WTC11 (cell line): ENCODE results near the gene NPEPL1. TPM values are rescaled to one million over a fixed set of nuclear protein-coding genes. Genes with fewer than 3 reads are reported as not detected.

Experiments
- ATAC-seq: fragments of 200-7000 bp; cut with Tn5 transposase; 2 replicates; pipeline ENCODE4 v1.10.0; 2021; ENCODE audit warnings: mild to moderate bottlenecking, moderate library complexity
- CTCF ChIA-PET: fragments of 300-600 bp; sonication (Branson Sonifier 250); formaldehyde crosslinking; loops from one replicate; lab custom pipeline; 2021; ENCODE audit warnings: antibody characterized with exemption; lab: Charles Lee
- POLR2A ChIA-PET: fragments of 350-600 bp; sonication (Branson Sonifier 250); formaldehyde crosslinking; loops from one replicate; lab custom pipeline; 2021; ENCODE audit warnings: antibody characterized with exemption; lab: Charles Lee
- DNase-seq: peaks from one replicate; pipeline ENCODE4 v3.0.0; 2021; ENCODE audit warnings: low spot score
- H3K27ac Mint-ChIP-seq: 2 replicates; pipeline ENCODE4 v1.8.0; 2021; ENCODE audit warnings: mixed read lengths
- H3K27me3 Mint-ChIP-seq: 2 replicates; pipeline ENCODE4 v1.8.0; 2021; ENCODE audit warnings: low read depth, mild to moderate bottlenecking, moderate library complexity, mixed read lengths
- H3K36me3 Mint-ChIP-seq: 2 replicates; pipeline ENCODE4 v1.8.0; 2021; ENCODE audit warnings: mixed read lengths
- H3K4me1 Mint-ChIP-seq: 2 replicates; pipeline ENCODE4 v1.8.0; 2022; ENCODE audit warnings: mixed read lengths
- H3K4me3 Mint-ChIP-seq: 2 replicates; pipeline ENCODE4 v1.8.0; 2021; ENCODE audit warnings: mild to moderate bottlenecking, moderate library complexity, mixed read lengths
- H3K9me3 Mint-ChIP-seq: 2 replicates; pipeline ENCODE4 v1.8.0; 2021; ENCODE audit warnings: mixed read lengths
- ARID4B ChIP-seq: sonication (generic); formaldehyde crosslinking; IDR thresholded peaks from 2 replicates; pipeline ENCODE4 v1.8.0; 2023; ENCODE audit warnings: missing genetic modification reagents, mild to moderate bottlenecking, borderline replicate concordance
- ATF2 ChIP-seq: sonication (generic); formaldehyde crosslinking; IDR thresholded peaks from 2 replicates; pipeline ENCODE4 v1.8.1; 2022; ENCODE audit warnings: low read depth, missing genetic modification reagents, borderline replicate concordance
- CREM ChIP-seq: sonication (generic); formaldehyde crosslinking; IDR thresholded peaks from 2 replicates; pipeline ENCODE4 v1.8.1; 2022; ENCODE audit warnings: mild to moderate bottlenecking, missing genetic modification reagents, moderate library complexity
- FOXP1 ChIP-seq: sonication (generic); formaldehyde crosslinking; IDR thresholded peaks from 2 replicates; pipeline ENCODE4 v1.8.0; 2022; ENCODE audit warnings: missing genetic modification reagents, mild to moderate bottlenecking, moderate library complexity, borderline replicate concordance
- HMGXB4 ChIP-seq: sonication (generic); formaldehyde crosslinking; IDR thresholded peaks from 2 replicates; pipeline ENCODE4 v1.8.1; 2023; ENCODE audit warnings: mild to moderate bottlenecking, moderate library complexity, missing genetic modification reagents
- MAX ChIP-seq: sonication (generic); formaldehyde crosslinking; IDR thresholded peaks from 2 replicates; pipeline ENCODE4 v1.8.0; 2022; ENCODE audit warnings: mild to moderate bottlenecking, missing genetic modification reagents
- MYBL2 ChIP-seq: sonication (generic); formaldehyde crosslinking; IDR thresholded peaks from 2 replicates; pipeline ENCODE4 v1.8.1; 2023; ENCODE audit warnings: mild to moderate bottlenecking, moderate library complexity, missing genetic modification reagents
- NR1H2 ChIP-seq: sonication (generic); formaldehyde crosslinking; IDR thresholded peaks from 2 replicates; pipeline ENCODE4 v1.9.0; 2021; ENCODE audit warnings: mild to moderate bottlenecking, moderate library complexity, missing genetic modification reagents
- PRDM15 ChIP-seq: sonication (generic); formaldehyde crosslinking; IDR thresholded peaks from 2 replicates; pipeline ENCODE4 v1.8.0; 2022; ENCODE audit warnings: missing genetic modification reagents
- RELA ChIP-seq: sonication (generic); formaldehyde crosslinking; IDR thresholded peaks from 2 replicates; pipeline ENCODE4 v1.8.1; 2022; ENCODE audit warnings: missing genetic modification reagents, mild to moderate bottlenecking, borderline replicate concordance
- SMAD3 ChIP-seq: sonication (generic); formaldehyde crosslinking; IDR thresholded peaks from 2 replicates; pipeline ENCODE4 v1.8.0; 2022; ENCODE audit warnings: missing genetic modification reagents, mild to moderate bottlenecking, borderline replicate concordance
- SMAD4 ChIP-seq: sonication (generic); formaldehyde crosslinking; IDR thresholded peaks from 2 replicates; pipeline ENCODE4 v1.8.0; 2022; ENCODE audit warnings: mild to moderate bottlenecking, missing genetic modification reagents
- SP1 ChIP-seq: sonication (generic); formaldehyde crosslinking; conservative IDR thresholded peaks from 2 replicates; pipeline ENCODE4 v1.8.1; 2022; ENCODE audit warnings: missing genetic modification reagents
- TEAD4 ChIP-seq: sonication (generic); formaldehyde crosslinking; IDR thresholded peaks from 2 replicates; pipeline ENCODE4 v1.8.0; 2022; ENCODE audit warnings: mild to moderate bottlenecking, missing genetic modification reagents
- ZBTB21 ChIP-seq: sonication (generic); formaldehyde crosslinking; IDR thresholded peaks from 2 replicates; pipeline ENCODE4 v1.8.1; 2023; ENCODE audit warnings: mild to moderate bottlenecking, missing genetic modification reagents, borderline replicate concordance
- ZNF232 ChIP-seq: sonication (generic); formaldehyde crosslinking; IDR thresholded peaks from 2 replicates; pipeline ENCODE4 v1.8.0; 2022; ENCODE audit warnings: mild to moderate bottlenecking, missing genetic modification reagents
- ZNF281 ChIP-seq: sonication (generic); formaldehyde crosslinking; IDR thresholded peaks from 2 replicates; pipeline ENCODE4 v1.8.0; 2023; ENCODE audit warnings: mild to moderate bottlenecking, missing genetic modification reagents
- total RNA-seq: library from RNA; stranded (reverse); gene quantifications from 3 replicates; pipeline ENCODE4 v1.2.3, GENCODE V29; 2021

Gene NPEPL1
- total RNA-seq, 1 experiment from 2014 or later: 39.9 TPM

- CTCF ChIA-PET: interaction anchor here (0.6 to 2.0 kb wide), 3 partner anchors 49 to 139 kb away, joined by 3 to 6 read pairs (median 5); partner anchors contain the start of gene STX16
- Mint-ChIP-seq H3K27ac (peak overlapping the region; percentile 94), H3K36me3 (peaks cover 45% of the 10 kb centered on the region), H3K27me3 (no peaks in the 10 kb centered on the region), H3K4me1 (peaks cover 9% of the 10 kb centered on the region), H3K9me3 (peaks cover 4% of the 10 kb centered on the region), H3K4me3 (no peak overlapping the region)
- POLR2A ChIA-PET: interaction anchor here (1.5 kb wide), 1 partner anchor 30 kb away, joined by 3 read pairs; no protein-coding TSS in a partner anchor
- TF ChIP-seq HMGXB4 (CRISPR knock-in tag) (no peak), PRDM15 (CRISPR knock-in tag) (no peak), MAX (no peak), SMAD3 (CRISPR knock-in tag) (no peak), ARID4B (CRISPR knock-in tag) (no peak), FOXP1 (CRISPR knock-in tag) (no peak), TEAD4 (no peak), ZNF232 (no peak), CREM (CRISPR knock-in tag) (no peak), ZNF281 (no peak), RELA (no peak), ZBTB21 (CRISPR knock-in tag) (no peak), NR1H2 (no peak), SP1 (CRISPR knock-in tag) (no peak), SMAD4 (CRISPR knock-in tag) (no peak), MYBL2 (CRISPR knock-in tag) (no peak), ATF2 (CRISPR knock-in tag) (no peak)
- ATAC-seq (no peak), DNase-seq (peak; percentile 6)
These were observed 7.7 kb downstream of the NPEPL1 start for GRCh38 chr20:58700121-58700821.
